Activated CD8-positive, alpha-beta T cell treated with anti-CD3 and anti-CD28 coated beads, Interleukin-2, amount 10 ng/mL, durations not matched to agents 7 days and 5 days (primary cell): ENCODE measurements around the gene ZNF853. TPM values are rescaled to one million over a fixed set of nuclear protein-coding genes. Genes with fewer than 3 reads are reported as not detected.
"Not testable (repeated sequence)": the region's sequence is repeated elsewhere in the genome, so short reads cannot be mapped to it uniquely, and the experiment has no call there.

Experiments
- ATAC-seq: fragments of 150-1000 bp; cut with Tn5 transposase; one replicate; pipeline ENCODE4 v1.10.0; 2021; ENCODE audit warnings: moderate library complexity
- CTCF ChIA-PET: fragments of 350-600 bp; sonication (Branson Sonifier 250); formaldehyde crosslinking; loops from one replicate; lab custom pipeline; 2021; ENCODE audit warnings: antibody characterized with exemption; lab: Charles Lee
- POLR2A ChIA-PET: fragments of 350-600 bp; sonication (Branson Sonifier 250); formaldehyde crosslinking; loops from one replicate; lab custom pipeline; 2021; ENCODE audit warnings: antibody characterized with exemption; lab: Charles Lee
- DNase-seq: peaks from one replicate; pipeline ENCODE4 v3.0.0-alpha.2; 2020
- H3K27ac Mint-ChIP-seq: one replicate; pipeline ENCODE4 v1.8.0; 2021; ENCODE audit warnings: mild to moderate bottlenecking, mixed read lengths
- H3K27me3 Mint-ChIP-seq: one replicate; pipeline ENCODE4 v1.8.0; 2021; ENCODE audit warnings: low read depth, mixed read lengths
- H3K36me3 Mint-ChIP-seq: one replicate; pipeline ENCODE4 v1.8.0; 2021; ENCODE audit warnings: low read depth, mixed read lengths
- H3K4me1 Mint-ChIP-seq: one replicate; pipeline ENCODE4 v1.8.0; 2021; ENCODE audit warnings: low read depth, mixed read lengths
- H3K4me3 Mint-ChIP-seq: one replicate; pipeline ENCODE4 v1.8.0; 2021; ENCODE audit warnings: mild to moderate bottlenecking, mixed read lengths
- H3K9me3 Mint-ChIP-seq: one replicate; pipeline ENCODE4 v1.8.0; 2022; ENCODE audit warnings: mixed read lengths; ENCODE audit not compliant: insufficient read depth
- total RNA-seq, 2 experiments: library from RNA; stranded (reverse); gene quantifications; one replicate each; pipeline ENCODE4 v1.2.3, GENCODE V29; 2021

The ZNF853 gene
- total RNA-seq, 2 experiments from 2014 or later: 0.78 to 1.0 TPM

DNA sequence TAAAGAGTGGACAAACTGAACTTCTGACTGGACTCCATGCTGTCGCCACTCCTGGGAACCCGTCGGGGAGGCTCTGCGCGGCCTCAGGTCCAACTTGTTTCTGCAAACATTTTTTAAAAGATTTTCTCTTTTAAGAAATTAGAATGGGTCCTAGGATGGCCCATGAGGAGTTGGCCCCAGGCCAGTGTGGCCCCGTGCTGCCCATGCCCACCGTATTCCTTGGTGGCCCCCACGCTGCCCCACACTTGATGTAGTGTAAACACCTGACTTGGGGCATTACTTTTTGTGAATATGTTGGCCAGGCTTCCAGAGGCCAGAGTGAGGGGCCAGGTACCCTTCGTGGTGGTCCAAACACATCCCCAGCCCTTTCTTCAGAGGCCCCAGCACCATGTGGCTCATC, 41.0 kb downstream of the ZNF853 start:
- Mint-ChIP-seq H3K4me1 (peaks cover 7% of the 10 kb centered on the region), H3K27me3 (peaks cover 6% of the 10 kb centered on the region), H3K27ac (no peak overlapping the region), H3K9me3 (peaks cover 3% of the 10 kb centered on the region), H3K36me3 (peaks cover 26% of the 10 kb centered on the region), H3K4me3 (no peak overlapping the region)
- ATAC-seq (no peak), DNase-seq (no peak)
- POLR2A ChIA-PET: interaction anchor here (0.6 kb wide), 1 partner anchor 49 kb away, joined by 3 read pairs; no protein-coding TSS in a partner anchor
- CTCF ChIA-PET: no interaction called here

DNA sequence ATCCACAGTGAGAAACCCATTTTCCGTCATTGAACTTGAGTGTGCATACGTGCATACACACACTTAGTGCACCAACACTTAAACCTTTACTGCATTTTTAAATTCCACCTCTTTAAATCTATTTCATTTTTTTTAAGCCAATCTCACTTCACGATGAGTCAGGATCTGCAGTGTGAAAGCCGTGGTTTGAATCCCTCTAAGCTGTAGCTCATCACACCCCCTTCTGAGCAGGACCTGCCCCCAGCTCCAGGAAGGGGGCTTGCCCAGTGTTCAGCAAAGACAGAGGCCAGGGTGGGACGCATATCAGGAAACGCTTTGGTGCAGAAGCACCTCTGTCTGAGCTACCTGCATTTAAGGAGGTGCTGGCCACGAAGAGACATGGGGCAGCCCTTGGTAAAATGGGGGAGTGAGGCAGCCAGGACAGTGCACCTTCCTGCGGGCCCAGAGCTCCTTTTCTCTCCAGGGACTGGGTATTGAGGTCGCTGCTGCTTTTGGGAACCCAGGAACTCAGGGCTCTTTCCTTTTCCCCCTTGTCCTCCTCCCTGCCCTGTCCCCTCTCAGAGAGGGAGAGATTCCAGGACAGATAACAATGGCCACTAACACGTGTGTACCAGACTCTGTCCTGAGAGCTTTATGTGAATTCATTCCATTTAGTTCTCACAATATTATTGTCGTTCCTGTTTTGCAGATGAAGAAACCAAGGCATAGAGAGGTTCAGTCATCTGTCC, 43.4 kb downstream of the ZNF853 start:
- H3K4me3 Mint-ChIP-seq: no peak overlapping the region
- CTCF ChIA-PET: interaction anchor here (0.9 kb wide), 1 partner anchor 142 kb away, joined by 5 read pairs; no protein-coding TSS in a partner anchor
- peaks cover 3% of the 10 kb centered on the region for H3K9me3 Mint-ChIP-seq
- POLR2A ChIA-PET: no interaction called here
- H3K4me1 Mint-ChIP-seq: peaks cover 7% of the 10 kb centered on the region
- no peak overlapping the region for H3K27ac Mint-ChIP-seq
- DNase-seq (no peak), ATAC-seq (no peak)
- peaks cover 6% of the 10 kb centered on the region for H3K27me3 Mint-ChIP-seq
- peaks cover 16% of the 10 kb centered on the region for H3K36me3 Mint-ChIP-seq

DNA sequence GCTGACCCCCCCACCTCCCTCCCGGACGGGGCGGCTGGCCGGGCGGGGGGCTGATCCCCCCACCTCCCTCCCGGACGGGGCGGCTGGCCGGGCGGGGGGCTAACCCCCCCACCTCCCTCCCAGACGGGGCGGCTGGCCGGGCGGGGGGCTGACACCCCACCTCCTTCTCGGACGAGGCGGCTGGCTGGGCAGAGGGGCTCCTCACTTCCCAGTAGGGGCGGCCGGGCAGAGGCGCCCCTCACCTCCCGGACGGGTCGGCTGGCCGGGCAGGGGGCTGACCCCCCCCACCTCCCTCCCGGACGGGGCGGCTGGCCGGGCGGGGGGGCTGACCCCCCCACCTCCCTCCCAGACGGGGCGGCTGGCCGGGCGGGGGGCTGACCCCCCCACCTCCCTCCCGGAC, 55.4 kb downstream of the ZNF853 start:
- H3K4me1 Mint-ChIP-seq, H3K4me3 Mint-ChIP-seq, ATAC-seq, H3K27ac Mint-ChIP-seq, POLR2A ChIA-PET, CTCF ChIA-PET, DNase-seq, H3K27me3 Mint-ChIP-seq: not testable (repeated sequence)
- Mint-ChIP-seq H3K36me3 (peaks cover 16% of the 10 kb centered on the region), H3K9me3 (peaks cover 53% of the 10 kb centered on the region)

Other genes with a start within 250 kb of the ZNF853 start
- gene RAC1, start 241.1 kb upstream of the ZNF853 start, total RNA-seq: 100 to 1,000 TPM; 182 to 186 TPM
- gene DAGLB, start 167.7 kb upstream of the ZNF853 start, total RNA-seq: 10 to 100 TPM; 25.1 to 28.5 TPM
- 10 to 100 TPM; 60.3 to 61.9 TPM for gene KDELR2, start 131.5 kb upstream of the ZNF853 start, total RNA-seq
- under 1 TPM in 1 of 2 experiments, not detected in 1; 0.21 TPM for gene GRID2IP, start 64.1 kb upstream of the ZNF853 start, total RNA-seq
- 10 to 100 TPM; 29.3 to 35.7 TPM for gene ZDHHC4, start 38.2 kb upstream of the ZNF853 start, total RNA-seq
- gene INTS15, start 25.6 kb upstream of the ZNF853 start, total RNA-seq: 10 to 100 TPM; 40.9 to 42.7 TPM
- 10 to 100 TPM; 24.2 to 26.8 TPM for gene ZNF316, start 21.7 kb downstream of the ZNF853 start, total RNA-seq
- gene ZNF12, start 91.3 kb downstream of the ZNF853 start, total RNA-seq: 10 to 100 TPM; 20.1 to 23.1 TPM
- 1 to 10 TPM in 1 of 2 experiments, under 1 TPM in 1; 0.63 to 1.1 TPM for gene RSPH10B2, start 138.5 kb downstream of the ZNF853 start, total RNA-seq
- gene CCZ1B, start 210.7 kb downstream of the ZNF853 start, total RNA-seq: 10 to 100 TPM; 69.8 to 70.0 TPM